ENCODE measurements around the gene RND1.
"Not testable (repeated sequence)": the region's sequence is repeated elsewhere in the genome, so short reads cannot be mapped to it uniquely, and the experiment has no call there.

The RND1 gene

DNA sequence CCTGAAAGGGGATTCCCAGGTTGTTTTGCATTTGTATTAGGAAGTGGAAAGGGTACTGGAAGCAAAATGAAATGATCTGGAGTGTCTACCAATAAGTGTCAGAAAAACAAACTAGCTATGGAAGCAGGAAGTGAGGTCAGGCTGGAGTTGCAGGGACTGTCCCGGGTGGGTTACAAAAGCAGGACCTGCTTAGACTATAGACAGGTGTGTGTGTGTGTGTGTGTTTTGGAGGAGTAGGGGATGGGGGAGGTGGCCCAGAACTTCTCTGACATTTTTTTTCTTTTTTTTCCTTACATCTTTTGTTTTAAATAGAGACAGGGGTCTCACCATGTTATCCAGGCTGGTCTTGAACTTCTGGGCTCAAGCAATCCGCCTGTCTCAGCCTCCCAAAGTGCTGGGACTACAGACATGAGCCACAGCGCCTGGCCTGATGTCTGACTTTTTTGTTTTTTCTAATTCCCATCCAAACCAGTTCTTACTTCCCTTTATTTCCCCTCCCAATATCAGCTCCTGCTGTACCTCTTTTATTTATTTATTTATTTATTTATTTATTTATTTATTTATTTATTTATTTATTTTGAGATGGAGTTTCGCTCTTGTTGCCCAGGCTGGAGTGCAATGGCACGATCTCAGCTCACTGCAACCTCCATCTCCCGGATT, 512 bp upstream of the RND1 start:
- no peak for DNase-seq

DNA sequence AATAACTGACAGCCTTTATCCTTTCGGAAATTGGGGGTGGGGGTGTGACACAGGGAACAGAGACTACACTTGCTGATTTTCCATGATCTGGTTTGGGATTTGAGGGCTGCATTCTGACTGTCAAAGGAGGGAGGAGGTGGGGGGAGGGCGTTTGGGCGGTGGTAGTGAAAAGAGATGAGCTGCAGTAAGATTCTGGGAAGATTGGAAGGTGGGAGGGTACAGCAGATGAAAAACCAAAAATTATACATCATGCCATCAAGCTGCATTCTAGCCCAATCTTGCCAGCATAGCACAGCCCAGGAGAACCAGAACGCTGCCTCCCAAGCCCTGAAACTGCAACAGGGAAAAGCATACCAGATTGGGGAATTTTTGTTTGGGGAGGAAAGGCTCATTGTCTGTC, 2.4 kb downstream of the RND1 start:
- DNase-seq: no peak

DNA sequence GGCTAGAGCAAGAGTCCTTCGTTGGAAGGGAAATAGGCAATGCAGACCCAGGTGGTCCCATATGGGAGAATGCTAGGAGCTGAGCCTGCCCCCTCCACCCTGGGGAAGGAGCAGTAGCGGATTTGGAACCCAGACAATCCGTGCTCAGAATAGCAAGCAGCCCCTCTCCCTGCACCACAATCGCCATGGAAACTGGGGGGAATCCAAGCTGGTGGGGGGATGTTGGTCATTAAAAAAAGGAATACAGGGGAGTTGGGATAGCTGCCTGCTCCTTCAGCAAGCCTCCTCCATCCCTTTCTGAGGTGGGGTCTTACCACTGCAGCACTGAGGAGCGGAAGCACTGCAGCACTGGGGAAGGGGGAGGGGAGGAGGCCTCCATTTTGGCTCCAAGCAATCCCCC, 2.9 kb downstream of the RND1 start:
- no peak for DNase-seq

DNA sequence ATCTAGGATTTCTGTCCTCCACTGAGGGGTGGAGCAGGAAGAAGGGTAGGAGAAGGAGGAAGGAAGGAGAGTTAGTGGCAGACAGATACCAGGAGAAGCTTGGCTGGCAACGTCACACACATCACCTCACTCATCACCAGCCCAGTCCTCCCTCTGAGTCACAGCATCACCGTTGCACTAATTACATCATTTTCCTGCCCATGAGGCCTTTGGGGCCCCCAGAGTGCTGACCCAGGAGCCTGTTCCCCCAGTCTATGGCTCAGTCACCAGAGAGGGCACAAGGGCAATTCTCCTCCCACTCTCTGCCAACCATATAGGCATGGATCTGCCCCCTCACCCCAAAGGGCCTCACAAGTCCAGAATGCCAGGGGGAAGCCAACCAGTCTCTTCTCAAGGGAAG, 4.6 kb downstream of the RND1 start:
- DNase-seq: peak; percentile 48

DNA sequence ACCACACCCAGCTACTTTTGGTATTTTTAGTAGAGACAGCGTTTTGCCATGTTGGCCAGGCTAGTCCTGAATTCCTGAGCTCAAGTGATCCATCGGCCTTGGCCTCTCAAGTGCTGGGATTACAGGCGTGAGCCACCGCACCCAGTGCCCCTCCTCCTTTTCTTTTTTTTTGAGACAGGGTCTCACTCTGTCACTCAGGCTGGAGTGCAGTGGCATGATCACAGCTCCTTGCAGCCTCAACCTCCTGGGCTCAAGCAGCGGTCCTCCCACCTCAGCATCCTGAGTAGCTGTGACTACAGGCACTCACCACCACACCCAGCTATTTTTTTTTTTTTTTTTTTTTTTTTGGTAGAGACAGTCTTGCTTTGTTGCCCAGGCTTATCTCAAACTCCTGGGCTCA, 5.4 kb downstream of the RND1 start:
- not testable (repeated sequence) for DNase-seq

DNA sequence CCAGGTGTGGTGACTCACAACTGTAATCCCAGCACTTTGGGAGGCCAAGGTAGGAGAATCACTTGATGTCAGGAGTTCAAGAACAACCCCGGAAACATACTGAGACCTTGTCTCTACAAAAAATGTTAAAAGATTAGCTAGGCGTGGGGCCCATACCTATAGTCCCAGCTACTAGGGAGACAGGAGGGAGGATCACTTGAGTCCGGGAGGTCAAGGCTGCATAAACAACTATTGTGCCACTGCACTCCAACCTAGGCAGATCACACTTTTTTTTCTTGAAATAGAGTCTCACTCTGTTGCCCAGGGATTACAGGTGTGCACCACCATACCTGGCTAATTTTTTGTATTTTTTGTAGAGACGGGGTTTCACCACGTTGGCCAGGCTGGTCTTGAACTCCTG, 6.1 kb downstream of the RND1 start:
- DNase-seq: no peak

DNA sequence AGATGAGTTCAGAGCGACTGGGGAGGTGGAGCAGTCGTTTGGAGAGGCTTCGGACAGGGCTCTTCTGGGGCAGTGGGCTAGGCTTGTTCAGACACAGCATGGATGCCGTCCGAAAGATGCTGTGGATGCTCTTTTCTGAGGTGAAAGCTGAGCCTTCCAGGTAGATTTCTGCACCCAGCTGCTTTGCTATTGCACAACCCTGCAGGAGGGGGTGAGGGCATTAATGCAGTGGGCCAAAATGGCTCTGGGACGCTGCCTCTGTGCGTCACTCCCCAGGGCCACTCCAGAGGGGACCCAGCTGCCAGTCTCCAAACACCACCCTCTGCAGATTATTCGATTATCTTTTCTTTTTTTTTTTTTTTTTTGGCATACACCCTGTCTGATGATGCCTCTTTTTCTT, 7.6 kb downstream of the RND1 start:
- no peak for DNase-seq

DNA sequence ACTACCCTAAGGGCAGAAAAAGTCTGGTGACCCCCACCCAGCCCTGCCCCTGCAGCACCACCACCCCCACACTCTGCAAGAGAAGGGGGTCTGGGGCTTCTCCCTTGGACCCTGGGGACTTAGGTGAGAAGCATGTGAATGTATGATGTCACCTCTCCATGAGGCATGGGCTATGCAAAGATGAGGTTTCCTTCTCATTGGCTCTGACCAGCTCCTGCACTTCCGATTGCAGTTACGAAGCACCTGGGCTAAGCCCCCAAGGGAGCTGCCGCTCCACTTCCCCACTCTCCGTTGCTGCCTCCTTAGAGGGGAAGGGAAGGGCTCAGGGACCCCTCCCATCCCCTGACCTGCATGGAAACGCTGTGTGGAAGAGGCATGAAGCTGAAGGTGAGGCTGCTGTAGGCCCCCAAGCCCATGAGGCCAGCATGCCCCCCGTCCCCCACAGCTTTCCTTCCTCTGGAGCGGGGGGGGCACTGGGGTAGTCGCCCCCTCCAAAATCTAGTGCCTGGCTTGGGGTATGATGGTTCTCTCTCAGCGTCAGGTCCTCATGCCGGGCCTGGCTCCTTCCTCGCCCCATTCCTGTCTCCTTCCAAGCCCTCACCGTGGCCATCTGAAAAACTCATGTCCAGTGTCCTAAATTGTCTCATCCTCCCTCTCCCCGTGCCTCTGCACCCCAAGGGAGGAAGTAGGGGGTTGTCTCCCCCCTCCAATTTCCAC, 8.2 kb downstream of the RND1 start:
- DNase-seq: no peak

DNA sequence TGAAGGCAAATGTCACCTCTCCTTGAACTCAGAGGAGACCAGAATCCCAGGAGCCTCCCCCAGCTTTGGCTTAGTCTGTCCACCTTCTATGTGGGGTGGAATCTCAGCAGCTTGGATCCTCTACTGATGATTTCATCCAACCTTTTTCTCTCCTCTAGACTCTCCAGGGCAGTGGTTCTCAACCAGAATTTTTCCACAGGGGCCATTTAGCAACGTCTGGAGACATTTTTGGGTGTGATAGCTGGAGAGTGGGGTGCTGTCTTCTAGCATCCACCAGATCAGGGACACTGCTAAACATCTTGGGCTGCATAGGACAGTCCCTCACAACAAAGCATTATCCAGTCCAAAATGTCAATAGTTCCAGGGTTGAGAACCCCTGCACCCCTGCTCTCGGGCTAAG, 9.3 kb downstream of the RND1 start:
- DNase-seq: no peak

DNA sequence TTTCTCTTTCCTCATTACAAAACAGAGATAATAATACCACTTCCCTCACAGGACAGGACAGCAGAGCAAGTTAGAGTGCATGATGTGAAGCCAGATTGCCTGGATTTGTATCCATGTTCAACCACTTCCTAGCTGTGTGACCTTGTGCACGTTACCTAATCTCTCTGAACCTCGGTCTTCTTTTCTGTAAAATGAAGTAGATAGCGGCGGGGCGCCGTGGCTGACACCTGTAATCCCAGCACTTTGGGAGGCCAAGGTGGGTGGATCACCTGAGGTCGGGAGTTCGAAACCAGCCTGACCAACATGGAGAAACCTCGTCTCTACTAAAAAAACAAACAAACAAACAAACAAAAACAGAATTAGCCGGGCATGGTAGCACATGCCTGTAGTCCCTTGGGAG, 10.7 kb downstream of the RND1 start:
- DNase-seq: not testable (repeated sequence)

DNA sequence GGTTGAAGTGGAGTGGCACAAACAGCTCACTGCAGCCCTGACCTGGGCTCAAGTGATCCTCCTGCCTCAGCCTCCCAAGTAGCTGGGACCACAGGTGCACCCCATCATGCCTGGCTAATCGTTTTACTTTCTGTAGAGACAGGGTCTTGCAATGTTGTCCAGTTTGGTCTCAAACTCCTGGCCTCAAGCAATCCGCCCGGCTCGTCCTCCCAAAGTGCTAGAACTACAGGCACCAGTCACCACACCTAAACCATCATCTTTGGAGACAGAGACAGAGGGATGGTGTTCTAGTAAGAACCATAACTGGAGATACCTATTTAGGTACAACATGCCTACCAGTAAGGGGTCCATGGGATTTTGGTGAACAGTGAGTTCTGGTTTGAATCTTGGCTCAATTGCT, 11.2 kb downstream of the RND1 start:
- no peak for DNase-seq

DNA sequence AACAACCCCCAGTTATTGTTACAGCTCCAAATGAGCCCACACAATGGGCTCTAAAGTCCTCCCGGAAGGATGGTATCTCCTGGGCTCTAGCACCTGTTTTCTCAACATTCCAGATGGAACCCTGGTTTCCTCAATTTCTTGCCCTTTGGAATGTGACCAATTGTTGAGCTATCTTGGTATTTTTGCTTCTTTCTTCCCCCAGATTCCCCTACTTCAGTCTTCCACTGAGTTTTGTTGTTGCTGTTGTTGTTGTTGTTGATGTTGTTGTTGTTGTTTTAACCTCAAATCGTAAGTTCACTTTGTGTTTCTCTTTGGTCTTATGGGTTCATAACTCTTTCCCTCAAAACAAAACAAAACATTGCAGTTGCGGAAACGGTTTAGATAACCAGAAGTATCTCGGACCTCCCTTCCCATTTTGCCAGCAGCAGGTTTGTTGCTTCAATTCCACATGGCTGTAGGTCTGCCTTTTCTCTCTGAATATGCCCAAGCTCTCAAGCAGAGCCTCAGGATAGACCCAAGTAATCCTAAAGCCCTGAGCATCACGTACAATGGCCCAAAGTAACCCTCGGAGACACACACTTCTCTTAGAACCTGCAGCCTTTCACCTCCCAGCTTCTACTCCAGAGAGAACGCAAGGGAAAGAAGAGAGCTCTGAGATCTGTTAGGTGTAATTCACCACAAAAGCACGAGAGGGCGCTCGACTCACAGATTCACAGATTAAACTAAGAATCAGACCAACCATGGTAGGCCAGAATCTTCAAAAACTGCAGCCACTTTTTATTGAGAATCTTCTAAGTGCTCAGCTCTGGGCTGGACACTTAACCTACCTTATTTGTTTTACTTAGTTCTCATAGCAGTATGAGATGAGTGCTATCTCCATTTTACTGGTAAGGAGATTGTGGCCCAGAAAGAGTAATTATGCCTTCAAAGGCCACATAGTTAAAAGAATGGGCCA, 12.7 kb downstream of the RND1 start:
- DNase-seq: peak; percentile 60

DNA sequence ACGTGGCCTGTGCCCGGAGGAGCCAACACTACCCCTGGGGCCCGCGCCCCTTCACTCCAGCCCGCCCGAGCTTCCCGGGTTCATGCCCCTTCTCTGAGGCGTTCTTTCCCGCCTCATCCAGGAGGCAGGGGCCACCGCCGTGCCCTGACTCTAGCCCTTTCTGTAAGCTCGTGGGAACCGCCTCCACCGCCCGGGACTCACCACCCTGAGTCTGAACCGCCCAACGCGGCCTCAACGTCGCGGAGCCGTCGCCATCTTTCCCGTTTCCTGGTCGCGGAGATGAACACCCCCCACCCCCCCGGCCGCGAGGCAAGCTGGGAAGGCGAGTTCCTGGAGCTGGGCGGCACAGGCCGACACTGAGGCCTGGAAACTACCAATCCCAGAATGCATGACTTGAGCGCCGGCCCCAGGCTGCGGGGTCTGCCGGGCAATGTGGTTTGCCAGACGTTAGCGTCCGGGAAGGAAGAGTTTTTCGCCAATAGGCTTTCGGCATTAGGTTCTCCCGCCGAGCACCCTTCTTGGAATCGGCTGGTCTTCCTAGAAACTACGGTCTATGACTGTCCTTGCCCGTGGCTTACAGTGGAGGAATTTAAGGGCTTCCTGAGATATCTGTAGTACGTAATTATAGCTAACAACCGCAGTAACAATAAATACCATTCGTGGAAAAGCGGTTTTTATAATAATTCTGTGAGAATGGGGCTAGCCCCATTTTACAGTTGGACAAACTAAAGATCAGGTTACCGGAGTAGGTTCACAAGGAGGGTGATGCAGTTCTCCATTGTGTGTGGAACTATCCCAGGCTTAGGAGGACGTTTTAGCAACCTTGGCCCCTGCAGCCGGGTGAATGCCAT, 13.6 kb downstream of the RND1 start, which contains the start of gene DDX23:
Gene DDX23 (minus strand): TSS at position 281 of the 851 bp plus-strand sequence. CDS start 6,381 bp downstream, outside the sequence.
- peak; percentile 86 for DNase-seq

DNA sequence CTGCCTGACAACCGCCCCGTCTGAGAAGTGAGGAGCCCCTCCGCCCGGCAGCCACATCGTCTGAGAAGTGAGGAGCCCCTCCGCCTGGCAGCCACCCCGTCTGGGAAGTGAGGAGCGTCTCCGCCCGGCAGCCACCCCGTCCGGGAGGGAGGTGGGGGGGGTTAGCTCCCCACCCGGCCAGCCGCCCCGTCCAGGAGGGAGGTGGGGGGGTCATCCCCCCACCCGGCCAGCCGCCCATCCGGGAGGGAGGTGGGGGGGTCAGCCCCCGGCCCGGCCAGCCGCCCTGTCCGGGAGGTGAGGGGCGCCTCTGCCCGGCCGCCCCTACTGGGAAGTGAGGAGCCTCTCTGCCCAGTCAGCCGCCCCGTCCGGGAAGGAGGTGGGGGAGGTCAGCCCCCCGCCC, 23.6 kb downstream of the RND1 start:
- DNase-seq: not testable (repeated sequence)

DNA sequence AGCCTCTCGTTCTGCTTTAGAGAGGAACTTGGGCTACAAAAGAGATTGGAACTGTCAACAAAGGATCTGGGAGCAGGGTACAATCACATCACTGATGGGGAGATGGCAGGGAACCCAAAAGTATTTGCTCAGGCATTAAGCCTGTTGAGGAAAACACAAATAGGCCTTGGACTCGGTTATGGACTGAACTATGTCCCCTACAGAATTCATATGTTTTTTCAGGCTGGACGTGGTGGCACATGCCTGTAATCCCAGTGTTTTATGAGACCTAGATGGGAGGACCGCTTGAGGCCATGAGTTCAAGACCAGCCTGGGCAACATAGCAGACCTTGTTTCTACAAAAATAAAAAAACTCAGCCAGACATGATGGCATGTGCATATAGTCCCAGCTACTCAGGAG, 27.6 kb downstream of the RND1 start:
- DNase-seq: no peak

DNA sequence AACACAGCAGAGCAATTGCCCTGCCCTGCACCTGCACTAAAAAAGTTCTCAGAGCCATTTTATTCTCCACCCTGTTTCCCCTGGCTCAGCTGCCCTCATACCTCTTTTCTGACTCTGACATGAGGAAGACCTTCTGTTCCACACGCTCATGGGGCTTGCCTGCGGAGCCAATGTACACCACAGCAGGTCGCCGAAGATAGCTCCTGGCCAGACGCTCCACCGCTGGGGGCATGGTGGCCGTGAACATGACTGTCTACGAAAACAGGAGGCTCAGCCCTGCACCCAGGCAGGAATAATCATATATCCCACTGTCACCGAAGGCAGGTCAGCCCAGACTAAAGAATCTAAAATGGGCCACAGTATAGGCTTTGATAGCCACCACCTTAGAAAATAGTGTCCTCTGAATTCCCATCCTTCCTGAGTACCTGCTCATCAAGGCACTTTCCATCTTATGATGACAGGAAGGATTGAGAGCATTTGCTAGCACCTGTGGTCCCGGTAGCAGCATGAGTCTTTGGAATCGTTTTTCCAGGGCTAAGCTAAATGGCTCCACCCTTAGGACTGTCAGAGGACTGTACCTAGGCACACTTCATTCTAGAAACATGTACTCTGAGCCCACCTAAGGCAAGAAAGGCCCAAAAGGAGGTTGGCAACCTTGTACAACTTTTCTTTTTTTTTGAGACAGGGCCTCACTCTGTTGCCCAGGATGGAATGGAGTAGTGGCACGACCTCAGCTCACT, 33.2 kb downstream of the RND1 start:
- no peak for DNase-seq

DNA sequence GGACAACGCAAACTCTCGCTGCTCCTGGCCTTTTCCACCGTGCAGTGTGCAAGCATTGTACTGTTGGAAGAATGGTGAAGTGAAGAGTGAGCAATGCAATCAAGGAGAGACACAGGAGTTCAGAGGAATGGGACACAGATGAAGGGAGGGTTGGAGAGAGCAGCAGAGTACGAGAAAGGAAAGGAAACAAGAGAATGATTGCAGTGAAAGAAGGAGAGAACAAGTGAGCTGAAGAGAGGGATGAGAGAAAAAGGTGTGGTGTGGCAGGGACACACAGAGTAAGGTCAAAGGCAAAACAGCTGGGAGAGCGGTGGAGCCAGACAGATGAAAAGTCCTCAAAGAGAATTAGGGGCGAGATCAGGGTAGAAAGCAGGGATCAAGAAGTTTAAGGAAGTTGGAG, 34.4 kb downstream of the RND1 start:
- DNase-seq: no peak

DNA sequence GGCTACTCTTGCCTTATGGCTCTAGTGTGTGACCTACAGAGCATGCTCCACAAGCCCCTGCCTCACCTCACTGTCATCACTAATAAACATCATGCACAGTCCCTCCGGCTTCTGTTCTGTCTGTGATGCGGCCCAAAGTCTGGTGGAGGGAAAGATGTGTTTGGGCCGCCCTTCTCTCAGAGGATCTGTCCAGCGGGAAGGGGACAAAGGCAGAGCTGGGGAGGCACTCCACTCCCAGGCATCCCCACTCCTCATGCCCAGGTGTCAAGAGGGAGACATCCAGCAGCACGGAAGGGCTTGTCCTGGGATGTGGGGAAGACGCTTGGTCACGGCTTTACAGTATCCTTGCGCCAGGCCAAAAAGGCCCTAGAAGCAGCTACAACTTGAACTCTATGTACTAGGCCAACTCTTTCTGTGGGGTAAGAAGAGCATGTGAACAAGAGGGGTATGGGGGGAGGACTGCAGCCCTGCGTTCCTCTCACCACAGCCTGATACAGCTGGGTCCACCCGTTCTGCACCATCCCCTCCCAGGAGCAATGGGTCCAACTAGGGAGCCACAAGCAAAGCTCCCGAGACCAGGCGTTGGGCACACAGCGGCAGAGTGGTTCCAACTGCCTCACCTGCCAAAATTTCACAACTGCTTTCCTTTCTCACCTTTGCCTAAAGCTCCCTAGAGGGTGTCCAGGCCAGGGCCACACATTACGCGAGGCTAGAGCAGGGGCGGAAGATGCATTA, 36.7 kb downstream of the RND1 start:
- DNase-seq: no peak

DNA sequence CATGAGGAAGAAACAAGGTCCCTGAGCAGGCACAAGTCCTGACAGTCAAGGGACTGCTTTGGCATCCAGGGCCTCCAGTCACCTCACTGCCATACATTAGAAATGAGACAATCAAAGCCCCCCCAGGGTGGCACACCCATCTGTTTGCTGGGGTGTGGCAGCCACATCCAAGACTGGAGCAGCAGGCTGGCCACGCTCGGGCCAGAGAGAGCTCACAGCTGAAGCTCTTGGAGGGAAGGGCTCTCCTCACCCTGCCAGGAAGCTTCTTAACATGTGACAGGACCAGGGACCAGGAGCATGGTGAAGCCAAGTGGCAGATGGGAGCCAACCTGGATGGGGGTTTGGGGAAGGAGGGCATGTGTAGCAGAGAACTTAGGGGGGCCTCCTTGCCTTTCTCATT, 37.4 kb downstream of the RND1 start:
- no peak for DNase-seq

DNA sequence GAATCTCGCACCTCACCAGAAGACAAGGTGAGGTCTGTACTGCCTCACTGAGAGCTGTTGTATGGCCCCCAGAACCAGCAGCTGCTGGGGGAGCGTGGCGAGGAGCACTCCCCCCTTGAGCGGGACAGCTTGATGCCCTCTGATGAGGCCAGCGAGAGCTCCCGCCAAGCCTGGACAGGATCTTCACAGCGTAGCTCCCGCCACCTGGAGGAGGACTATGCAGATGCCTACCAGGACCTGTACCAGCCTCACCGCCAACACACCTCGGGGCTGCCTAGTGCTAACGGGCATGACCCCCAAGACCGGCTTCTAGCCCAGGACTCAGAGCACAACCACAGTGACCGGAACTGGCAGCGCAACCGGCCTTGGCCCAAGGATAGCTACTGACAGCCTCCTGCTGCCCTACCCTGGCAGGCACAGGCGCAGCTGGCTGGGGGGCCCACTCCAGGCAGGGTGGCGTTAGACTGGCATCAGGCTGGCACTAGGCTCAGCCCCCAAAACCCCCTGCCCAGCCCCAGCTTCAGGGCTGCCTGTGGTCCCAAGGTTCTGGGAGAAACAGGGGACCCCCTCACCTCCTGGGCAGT, 38.1 kb downstream of the RND1 start:
- DNase-seq: no peak

DNA sequence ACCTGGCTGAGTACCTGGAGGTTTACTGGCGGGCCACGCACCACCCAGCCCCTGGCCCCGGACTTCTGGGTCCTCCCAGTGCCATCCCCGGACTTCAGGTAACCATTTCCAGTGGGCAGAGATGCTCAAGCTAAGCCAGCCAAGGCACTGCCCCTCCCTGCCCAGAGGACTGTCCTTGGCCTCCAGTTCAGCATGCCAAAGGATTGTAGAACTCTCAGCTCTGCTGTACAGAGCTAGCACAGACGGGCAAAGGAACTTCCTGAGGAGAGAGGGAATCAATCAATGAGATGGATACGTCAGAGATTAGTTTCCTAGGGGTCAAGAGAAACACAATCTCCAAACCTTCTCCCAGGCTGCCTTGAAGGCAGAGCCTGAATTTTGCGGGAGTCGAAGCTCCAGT, 38.6 kb downstream of the RND1 start:
- no peak for DNase-seq
